B cell (primary cell): Measurements from ENCODE around the gene INSIG1. TPM values are rescaled to one million over a fixed set of nuclear protein-coding genes. Genes with fewer than 3 reads are reported as not detected.

Experiments used
- ATAC-seq: fragments of 200-7000 bp; cut with Tn5 transposase; one replicate; pipeline ENCODE4 v1.10.0; 2021; ENCODE audit warnings: low read depth, mild to moderate bottlenecking, moderate number of reproducible peaks, moderate library complexity
- CTCF ChIA-PET: fragments of 350-600 bp; sonication (Branson Sonifier 250); formaldehyde crosslinking; loops from one replicate; lab custom pipeline; 2021; ENCODE audit warnings: antibody characterized with exemption, inconsistent platforms; lab: Charles Lee
- POLR2A ChIA-PET: fragments of 350-600 bp; sonication (Branson Sonifier 250); formaldehyde crosslinking; loops from one replicate; lab custom pipeline; 2021; ENCODE audit warnings: antibody characterized with exemption; lab: Charles Lee
- DNase-seq: peaks from one replicate; pipeline ENCODE4 v3.0.0; 2013
- H2AFZ ChIP-seq: 2 replicates; pipeline ENCODE4 v1.6.1; 2012; ENCODE audit warnings: mild to moderate bottlenecking, low read depth, low read length; ENCODE audit not compliant: insufficient read depth, poor library complexity, severe bottlenecking
- H3K27ac ChIP-seq, 2 donors: 1 replicate in 1 of 2; 2 replicates in 1 of 2; pipeline ENCODE4 v1.5.1; 2012 to 2013; ENCODE audit warnings: low read length in 2 of 2, mild to moderate bottlenecking in 2 of 2, moderate library complexity in 1 of 2
- H3K27me3 ChIP-seq, 4 experiments: fragments of 200-600 bp in 1 of 4; sonication (generic) in 1 of 4; replicated peaks in 1 of 4; 1 replicate in 2 of 4; 2 replicates in 2 of 4; pipeline versions ENCODE4 v1.6.1 to v1.7.0; 2013 to 2016; ENCODE audit warnings: low read length in 3 of 4, mild to moderate bottlenecking in 2 of 4, mixed read lengths in 1 of 4, moderate library complexity in 1 of 4; ENCODE audit not compliant: insufficient read depth in 4 of 4, control insufficient read depth in 3 of 4; ENCODE audit errors: control extremely low read depth in 1 of 4
- H3K36me3 ChIP-seq, 2 experiments: replicated peaks in 1 of 2; 1 replicate in 1 of 2; 2 replicates in 1 of 2; pipeline versions ENCODE4 v1.6.1 to v1.7.1; 2013; ENCODE audit warnings: low read length in 1 of 2; ENCODE audit not compliant: insufficient read depth in 2 of 2, control insufficient read depth in 1 of 2; ENCODE audit errors: control extremely low read depth in 1 of 2, extremely low read depth in 1 of 2
- H3K4me1 ChIP-seq, 2 donors: fragments of 200-600 bp in 1 of 2; sonication (generic) in 1 of 2; 1 replicate in 1 of 2; 2 replicates in 1 of 2; pipeline versions ENCODE4 v1.5.1 to v1.6.1; 2013 to 2017; ENCODE audit warnings: low read length in 2 of 2; ENCODE audit not compliant: control insufficient read depth in 2 of 2, insufficient read depth in 2 of 2
- H3K4me2 ChIP-seq: replicated peaks from 2 replicates; pipeline ENCODE3; 2012; ENCODE audit warnings: mild to moderate bottlenecking, low read depth, low read length; ENCODE audit not compliant: poor library complexity, severe bottlenecking
- H3K4me3 ChIP-seq, 5 experiments: fragments of 200-600 bp in 1 of 5; sonication (generic) in 1 of 5; 1 replicate in 3 of 5; 2 replicates in 2 of 5; pipeline versions ENCODE4 v1.5.1 to v1.7.0; 2011 to 2016; ENCODE audit warnings: low read length in 4 of 5, mild to moderate bottlenecking in 4 of 5, low read depth in 2 of 5, control low read depth in 1 of 5, moderate library complexity in 1 of 5; ENCODE audit not compliant: insufficient read depth in 1 of 5; ENCODE audit errors: control extremely low read depth in 1 of 5, extremely low read depth in 1 of 5
- H3K79me2 ChIP-seq: fragments of 200-600 bp; sonication (generic); one replicate; pipeline ENCODE4 v1.6.0; 2016; ENCODE audit warnings: low read length; ENCODE audit not compliant: control insufficient read depth, insufficient read depth
- H3K9ac ChIP-seq: fragments of 200-600 bp; sonication (generic); 2 replicates; pipeline ENCODE4 v1.6.1; 2017; ENCODE audit warnings: mild to moderate bottlenecking, low read length, moderate library complexity
- H3K9me3 ChIP-seq, 3 donors: one replicate each; pipeline versions ENCODE4 v1.6.1 to v1.7.1; 2013; ENCODE audit warnings: low read length in 2 of 3; ENCODE audit not compliant: control insufficient read depth in 2 of 3, insufficient read depth in 1 of 3; ENCODE audit errors: control extremely low read depth in 1 of 3
- H4K20me1 ChIP-seq: 2 replicates; pipeline ENCODE4 v1.6.0; 2012; ENCODE audit warnings: mild to moderate bottlenecking, low read length; ENCODE audit not compliant: insufficient read depth, control insufficient read depth, poor library complexity, severe bottlenecking
- H3K27ac Mint-ChIP-seq: one replicate; pipeline ENCODE4 v1.8.0; 2021; ENCODE audit warnings: mixed read lengths
- H3K27me3 Mint-ChIP-seq: one replicate; pipeline ENCODE4 v1.8.0; 2021; ENCODE audit warnings: mixed read lengths
- H3K4me1 Mint-ChIP-seq: one replicate; pipeline ENCODE4 v1.8.0; 2021; ENCODE audit warnings: mixed read lengths
- H3K4me3 Mint-ChIP-seq: one replicate; pipeline ENCODE4 v1.8.0; 2021; ENCODE audit warnings: mixed read lengths
- H3K9me3 Mint-ChIP-seq: one replicate; pipeline ENCODE4 v1.8.0; 2022; ENCODE audit warnings: mixed read lengths; ENCODE audit not compliant: insufficient read depth
- EZH2 ChIP-seq: IDR thresholded peaks from 2 replicates; pipeline ENCODE4 v1.6.1; 2012; ENCODE audit warnings: borderline replicate concordance, low read depth, mild to moderate bottlenecking, moderate library complexity, low read length; ENCODE audit not compliant: insufficient read depth, poor library complexity, severe bottlenecking
- WGBS: methylation state at CpG from one replicate; pipeline ENCODE4 v1.1.5; 2013; ENCODE audit warnings: missing lambda C conversion rate; ENCODE audit not compliant: insufficient coverage; 5-methylcytosine and 5-hydroxymethylcytosine counted together
- intact Hi-C: fragments of 100-400 bp; cut with micrococcal nuclease; formaldehyde crosslinking; loops from one replicate; pipeline ENCODE4 v1.10.0; 2022
- polyA plus RNA-seq: library from polyadenylated mRNA; depleted of rRNA; stranded (reverse); fragments of >200 nt; gene quantifications from 2 replicates; pipeline ENCODE4 v1.2.3, GENCODE V29; 2012
- total RNA-seq, 2 donors: library from RNA; stranded (reverse); fragments of 120-200 nt in 1 of 2; gene quantifications; 1 replicate in 1 of 2; 2 replicates in 1 of 2; pipeline versions ENCODE4 v1.2.3 to v1.2.4, GENCODE V29; 2013 to 2022
- TF ChIP-seq, protein P1 (sequence below): fragments of 200-600 bp; IDR thresholded peaks from one replicate; pipeline ENCODE4 v1.8.0; 2022; ENCODE audit warnings: antibody characterized with exemption, mild to moderate bottlenecking

INSIG1 gene
- total and polyA plus RNA-seq, 2 donors (not counting 1 experiment from before 2014, with no cell fraction given), result 32.2 to 56.2 TPM

DNA sequence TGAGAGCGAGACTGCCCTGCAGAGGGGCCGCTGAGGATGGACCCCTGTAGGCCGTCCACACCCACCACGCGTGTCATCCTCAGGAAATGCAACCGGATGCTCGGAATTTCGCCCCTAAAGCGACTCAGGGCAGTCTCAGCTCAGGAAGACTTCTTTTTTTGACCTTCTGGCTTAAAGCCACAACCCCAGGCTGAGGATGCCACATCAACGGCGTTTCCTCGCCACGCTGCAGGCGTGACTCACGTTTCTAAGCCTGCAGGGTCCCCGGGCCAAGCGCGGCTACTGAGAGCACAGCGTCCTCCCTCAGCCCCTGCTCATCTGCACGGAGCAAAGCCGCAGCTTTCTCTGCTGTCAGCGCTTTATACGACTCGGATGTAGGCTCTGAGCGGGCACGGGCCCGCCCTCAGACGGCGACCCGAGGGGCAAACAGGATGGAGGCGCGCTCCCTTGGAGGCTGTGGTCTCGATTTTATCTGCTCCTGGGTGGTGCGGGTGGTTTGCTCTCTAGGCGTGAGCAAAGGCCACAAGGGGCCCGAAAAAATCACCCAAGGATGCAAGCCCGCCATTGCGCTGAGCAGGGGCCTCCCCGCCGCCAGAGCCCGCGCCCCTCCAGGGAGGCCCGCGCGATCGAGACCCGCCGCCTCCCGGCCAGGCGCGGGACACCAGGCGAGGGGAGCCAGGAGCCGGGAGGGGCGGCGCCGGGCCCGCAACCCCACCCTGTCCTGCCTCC, 726 bp upstream of the INSIG1 start:
- Histone ChIP-seq H3K27me3 (peaks cover 0 to 3% (median 0%) of the 10 kb centered on the region in 4 experiments), H3K79me2 (peaks cover 22% of the 10 kb centered on the region), H3K4me2 (peak overlapping the region; percentile 99), H2AFZ (peak overlapping the region; percentile 67), H4K20me1 (peaks cover 6% of the 10 kb centered on the region), H3K4me1 (peaks cover 26 to 34% of the 10 kb centered on the region in 2 donors), H3K9me3 (no peaks in the 10 kb centered on the region), H3K36me3 (peaks cover 0 to 13% of the 10 kb centered on the region in 2 experiments), H3K27ac (peak overlapping the region; percentile 85 to 94), H3K4me3 (peak overlapping the region; percentile 55 to 72 (median 65)), H3K9ac (peak overlapping the region; percentile 88)
- Mint-ChIP-seq H3K4me1 (peaks cover 38% of the 10 kb centered on the region), H3K27me3 (no peaks in the 10 kb centered on the region), H3K9me3 (no peaks in the 10 kb centered on the region), H3K27ac (peak overlapping the region; percentile 86), H3K4me3 (peak overlapping the region; percentile 89)
- TF ChIP-seq EZH2, result no peak
- TF ChIP-seq, protein P1, sequence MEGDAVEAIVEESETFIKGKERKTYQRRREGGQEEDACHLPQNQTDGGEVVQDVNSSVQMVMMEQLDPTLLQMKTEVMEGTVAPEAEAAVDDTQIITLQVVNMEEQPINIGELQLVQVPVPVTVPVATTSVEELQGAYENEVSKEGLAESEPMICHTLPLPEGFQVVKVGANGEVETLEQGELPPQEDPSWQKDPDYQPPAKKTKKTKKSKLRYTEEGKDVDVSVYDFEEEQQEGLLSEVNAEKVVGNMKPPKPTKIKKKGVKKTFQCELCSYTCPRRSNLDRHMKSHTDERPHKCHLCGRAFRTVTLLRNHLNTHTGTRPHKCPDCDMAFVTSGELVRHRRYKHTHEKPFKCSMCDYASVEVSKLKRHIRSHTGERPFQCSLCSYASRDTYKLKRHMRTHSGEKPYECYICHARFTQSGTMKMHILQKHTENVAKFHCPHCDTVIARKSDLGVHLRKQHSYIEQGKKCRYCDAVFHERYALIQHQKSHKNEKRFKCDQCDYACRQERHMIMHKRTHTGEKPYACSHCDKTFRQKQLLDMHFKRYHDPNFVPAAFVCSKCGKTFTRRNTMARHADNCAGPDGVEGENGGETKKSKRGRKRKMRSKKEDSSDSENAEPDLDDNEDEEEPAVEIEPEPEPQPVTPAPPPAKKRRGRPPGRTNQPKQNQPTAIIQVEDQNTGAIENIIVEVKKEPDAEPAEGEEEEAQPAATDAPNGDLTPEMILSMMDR, result peak; percentile 18
- ChIA-PET POLR2A (interaction anchor here (1.0 to 2.5 kb wide), 4 partner anchors 48 to 369 kb away, joined by 4 to 11 read pairs (median 10); partner anchors contain the start of gene PAXIP1), CTCF (interaction anchor here (1.3 to 10.6 kb wide), 4 partner anchors 47 to 369 kb away, joined by 7 to 76 read pairs (median 8); partner anchors contain the start of gene PAXIP1)
- DNase-seq, result no peak
- WGBS, result 2% methylated on average over 56 of the region's 57 CpGs
- peak; percentile 3 for ATAC-seq
- intact Hi-C loops, result loop anchor here (1.0 to 5.0 kb wide), 7 partner anchors 92 to 1840 kb away; partner anchors contain the start of genes PAXIP1 and UBE3C
